ENCODE data around the gene ZBTB33.

DNA sequence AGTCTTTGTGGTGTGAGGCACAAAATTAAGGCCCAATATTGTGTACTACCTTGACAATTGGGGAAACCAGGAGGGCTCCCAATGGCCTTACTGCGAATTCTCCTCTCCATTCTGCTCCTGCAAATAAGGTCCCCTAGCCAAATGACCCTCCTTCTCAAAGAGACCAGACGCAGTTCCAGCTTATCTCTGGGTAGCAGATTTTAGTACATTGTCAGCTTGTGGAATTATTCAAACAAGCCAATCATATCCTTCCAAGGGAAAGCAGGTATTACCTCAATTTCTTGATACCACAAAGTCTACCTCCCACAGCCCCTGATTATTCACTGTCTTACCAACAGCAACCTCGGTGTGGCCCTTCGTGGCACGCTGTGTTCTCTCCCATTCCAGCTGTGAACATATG lies 7.8 kb upstream of the ZBTB33 start:
- TF ChIP-seq, protein P1, sequence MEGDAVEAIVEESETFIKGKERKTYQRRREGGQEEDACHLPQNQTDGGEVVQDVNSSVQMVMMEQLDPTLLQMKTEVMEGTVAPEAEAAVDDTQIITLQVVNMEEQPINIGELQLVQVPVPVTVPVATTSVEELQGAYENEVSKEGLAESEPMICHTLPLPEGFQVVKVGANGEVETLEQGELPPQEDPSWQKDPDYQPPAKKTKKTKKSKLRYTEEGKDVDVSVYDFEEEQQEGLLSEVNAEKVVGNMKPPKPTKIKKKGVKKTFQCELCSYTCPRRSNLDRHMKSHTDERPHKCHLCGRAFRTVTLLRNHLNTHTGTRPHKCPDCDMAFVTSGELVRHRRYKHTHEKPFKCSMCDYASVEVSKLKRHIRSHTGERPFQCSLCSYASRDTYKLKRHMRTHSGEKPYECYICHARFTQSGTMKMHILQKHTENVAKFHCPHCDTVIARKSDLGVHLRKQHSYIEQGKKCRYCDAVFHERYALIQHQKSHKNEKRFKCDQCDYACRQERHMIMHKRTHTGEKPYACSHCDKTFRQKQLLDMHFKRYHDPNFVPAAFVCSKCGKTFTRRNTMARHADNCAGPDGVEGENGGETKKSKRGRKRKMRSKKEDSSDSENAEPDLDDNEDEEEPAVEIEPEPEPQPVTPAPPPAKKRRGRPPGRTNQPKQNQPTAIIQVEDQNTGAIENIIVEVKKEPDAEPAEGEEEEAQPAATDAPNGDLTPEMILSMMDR (IDR thresholded peaks at IDR 0.05; ENCODE audit: low read depth, low read length, missing input control) = no peak
- TF ChIP-seq TAF1 (conservative IDR thresholded peaks at IDR 0.05) (no peak), EGR1 (IDR thresholded peaks at IDR 0.05; ENCODE audit: low read depth in 2 of 2) (no peak), GABPA (IDR thresholded peaks at IDR 0.05 in 1 of 2, conservative IDR thresholded peaks at IDR 0.05 in 1 of 2) (no peak), SP1 (IDR thresholded peaks at IDR 0.05) (no peak), RXRA (IDR thresholded peaks at IDR 0.05) (no peak), RAD21 (IDR thresholded peaks at IDR 0.05) (no peak)
- TF ChIP-seq, protein P2, sequence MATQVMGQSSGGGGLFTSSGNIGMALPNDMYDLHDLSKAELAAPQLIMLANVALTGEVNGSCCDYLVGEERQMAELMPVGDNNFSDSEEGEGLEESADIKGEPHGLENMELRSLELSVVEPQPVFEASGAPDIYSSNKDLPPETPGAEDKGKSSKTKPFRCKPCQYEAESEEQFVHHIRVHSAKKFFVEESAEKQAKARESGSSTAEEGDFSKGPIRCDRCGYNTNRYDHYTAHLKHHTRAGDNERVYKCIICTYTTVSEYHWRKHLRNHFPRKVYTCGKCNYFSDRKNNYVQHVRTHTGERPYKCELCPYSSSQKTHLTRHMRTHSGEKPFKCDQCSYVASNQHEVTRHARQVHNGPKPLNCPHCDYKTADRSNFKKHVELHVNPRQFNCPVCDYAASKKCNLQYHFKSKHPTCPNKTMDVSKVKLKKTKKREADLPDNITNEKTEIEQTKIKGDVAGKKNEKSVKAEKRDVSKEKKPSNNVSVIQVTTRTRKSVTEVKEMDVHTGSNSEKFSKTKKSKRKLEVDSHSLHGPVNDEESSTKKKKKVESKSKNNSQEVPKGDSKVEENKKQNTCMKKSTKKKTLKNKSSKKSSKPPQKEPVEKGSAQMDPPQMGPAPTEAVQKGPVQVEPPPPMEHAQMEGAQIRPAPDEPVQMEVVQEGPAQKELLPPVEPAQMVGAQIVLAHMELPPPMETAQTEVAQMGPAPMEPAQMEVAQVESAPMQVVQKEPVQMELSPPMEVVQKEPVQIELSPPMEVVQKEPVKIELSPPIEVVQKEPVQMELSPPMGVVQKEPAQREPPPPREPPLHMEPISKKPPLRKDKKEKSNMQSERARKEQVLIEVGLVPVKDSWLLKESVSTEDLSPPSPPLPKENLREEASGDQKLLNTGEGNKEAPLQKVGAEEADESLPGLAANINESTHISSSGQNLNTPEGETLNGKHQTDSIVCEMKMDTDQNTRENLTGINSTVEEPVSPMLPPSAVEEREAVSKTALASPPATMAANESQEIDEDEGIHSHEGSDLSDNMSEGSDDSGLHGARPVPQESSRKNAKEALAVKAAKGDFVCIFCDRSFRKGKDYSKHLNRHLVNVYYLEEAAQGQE (IDR thresholded peaks at IDR 0.05) = no peak
- TF ChIP-seq, protein P3, sequence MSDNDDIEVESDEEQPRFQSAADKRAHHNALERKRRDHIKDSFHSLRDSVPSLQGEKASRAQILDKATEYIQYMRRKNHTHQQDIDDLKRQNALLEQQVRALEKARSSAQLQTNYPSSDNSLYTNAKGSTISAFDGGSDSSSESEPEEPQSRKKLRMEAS (IDR thresholded peaks at IDR 0.05) = no peak
- TF ChIP-seq, protein P4, sequence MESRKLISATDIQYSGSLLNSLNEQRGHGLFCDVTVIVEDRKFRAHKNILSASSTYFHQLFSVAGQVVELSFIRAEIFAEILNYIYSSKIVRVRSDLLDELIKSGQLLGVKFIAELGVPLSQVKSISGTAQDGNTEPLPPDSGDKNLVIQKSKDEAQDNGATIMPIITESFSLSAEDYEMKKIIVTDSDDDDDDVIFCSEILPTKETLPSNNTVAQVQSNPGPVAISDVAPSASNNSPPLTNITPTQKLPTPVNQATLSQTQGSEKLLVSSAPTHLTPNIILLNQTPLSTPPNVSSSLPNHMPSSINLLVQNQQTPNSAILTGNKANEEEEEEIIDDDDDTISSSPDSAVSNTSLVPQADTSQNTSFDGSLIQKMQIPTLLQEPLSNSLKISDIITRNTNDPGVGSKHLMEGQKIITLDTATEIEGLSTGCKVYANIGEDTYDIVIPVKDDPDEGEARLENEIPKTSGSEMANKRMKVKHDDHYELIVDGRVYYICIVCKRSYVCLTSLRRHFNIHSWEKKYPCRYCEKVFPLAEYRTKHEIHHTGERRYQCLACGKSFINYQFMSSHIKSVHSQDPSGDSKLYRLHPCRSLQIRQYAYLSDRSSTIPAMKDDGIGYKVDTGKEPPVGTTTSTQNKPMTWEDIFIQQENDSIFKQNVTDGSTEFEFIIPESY (IDR thresholded peaks at IDR 0.05) = no peak
